ENCODE measurements around the gene KYAT1.
A peak's percentile ranks its signal among the peaks of the same experiment; 100 is the strongest.
"Not testable (repeated sequence)": the region's sequence is repeated elsewhere in the genome, so short reads cannot be mapped to it uniquely, and the experiment has no call there.

Gene KYAT1

DNA sequence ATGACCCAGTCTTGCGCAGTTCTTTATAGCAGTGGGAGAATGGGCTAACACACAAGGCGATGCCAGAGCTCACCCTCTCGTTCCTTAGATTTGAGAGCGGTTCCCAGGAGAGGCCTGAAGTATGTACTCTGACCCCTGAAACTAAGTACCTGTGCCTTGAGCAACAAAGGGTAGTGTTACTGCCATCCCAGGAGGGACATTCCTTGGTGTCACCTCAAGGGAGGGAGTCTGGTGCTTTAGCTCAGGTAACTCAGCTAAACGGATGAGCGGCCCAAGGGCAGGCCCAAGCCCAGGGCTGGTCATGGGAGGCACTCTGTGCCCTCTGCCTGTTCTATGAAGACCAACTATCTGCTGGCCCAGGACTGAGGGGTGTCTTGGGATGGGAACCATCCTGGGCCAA is 20.2 kb downstream of the KYAT1 start:
- TF ChIP-seq JUND (IDR thresholded peaks at IDR 0.05; ENCODE audit: low read depth): no peak
- in situ Hi-C loops (cut with HindIII; ENCODE audit: low pct_unique_long_range_greater_than_20kb, low sequenced_read_pairs): no loop called here
- DNase-seq (ENCODE audit: low read depth in 1 of 2, low spot score in 1 of 2): no peak

DNA sequence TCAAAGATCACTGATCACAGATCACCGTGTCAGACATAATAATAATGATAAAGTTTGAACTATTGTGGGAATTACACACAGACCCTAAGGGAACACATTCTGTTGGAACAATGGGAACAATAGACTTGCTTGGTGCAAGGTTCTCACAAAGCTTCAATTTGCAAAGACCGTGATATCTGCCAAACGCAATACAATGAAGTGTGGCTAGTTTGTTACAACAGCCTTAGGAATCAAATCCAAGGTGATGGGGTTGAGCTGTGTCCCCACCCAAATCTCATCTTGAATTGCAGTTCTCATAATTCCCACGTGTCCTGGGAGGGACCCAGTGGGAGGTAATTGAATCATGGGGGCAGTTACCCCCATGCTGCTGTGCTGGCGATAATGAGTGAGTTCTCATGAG is 20.8 kb downstream of the KYAT1 start:
- in situ Hi-C loops (cut with HindIII; ENCODE audit: low pct_unique_long_range_greater_than_20kb, low sequenced_read_pairs): no loop called here
- no peak for DNase-seq (ENCODE audit: low read depth in 1 of 2, low spot score in 1 of 2)
- no peak for TF ChIP-seq JUND (IDR thresholded peaks at IDR 0.05; ENCODE audit: low read depth)

DNA sequence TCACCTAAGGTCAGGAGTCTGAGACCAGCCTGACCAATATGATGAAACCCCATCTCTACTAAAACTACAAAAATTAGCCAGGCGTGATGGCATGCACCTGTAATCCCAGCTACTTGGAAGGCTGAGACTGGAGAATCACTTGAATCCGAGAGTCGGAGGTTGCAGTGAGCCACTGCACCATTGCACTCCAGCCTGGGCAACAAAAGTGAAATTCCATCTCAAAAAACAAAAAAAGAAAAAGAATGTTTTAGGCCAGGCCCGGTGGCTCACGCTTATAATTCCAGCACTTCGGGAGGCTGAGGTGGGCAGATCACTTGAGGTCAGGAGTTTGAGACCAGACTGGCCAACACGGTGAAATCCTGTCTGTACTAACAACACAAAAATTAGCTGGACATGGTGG is 23.3 kb downstream of the KYAT1 start:
- DNase-seq (ENCODE audit: low read depth in 1 of 2, low spot score in 1 of 2); in situ Hi-C loops (cut with HindIII; ENCODE audit: low pct_unique_long_range_greater_than_20kb, low sequenced_read_pairs): not testable (repeated sequence)

DNA sequence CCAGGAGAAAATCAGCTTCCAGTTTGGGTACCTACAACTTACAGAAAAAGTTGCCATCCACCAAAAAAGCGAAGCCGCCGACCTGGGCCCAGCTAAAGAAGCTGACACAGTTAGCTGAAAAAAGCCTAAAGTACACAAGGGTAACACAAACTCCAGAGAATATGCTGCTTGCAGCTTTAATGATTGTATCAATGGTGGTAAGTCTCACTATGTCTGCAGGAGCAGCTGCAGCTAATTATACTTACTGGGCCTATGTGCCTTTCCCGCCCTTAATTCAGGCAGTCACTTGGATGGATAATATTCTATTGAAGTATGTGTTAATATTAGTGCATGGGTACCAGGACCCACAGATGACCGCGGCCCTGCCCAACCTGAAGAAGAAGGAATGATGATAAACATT is 27.3 kb downstream of the KYAT1 start:
- in situ Hi-C loops (cut with HindIII; ENCODE audit: low pct_unique_long_range_greater_than_20kb, low sequenced_read_pairs); DNase-seq (ENCODE audit: low read depth in 1 of 2, low spot score in 1 of 2): not testable (repeated sequence)

DNA sequence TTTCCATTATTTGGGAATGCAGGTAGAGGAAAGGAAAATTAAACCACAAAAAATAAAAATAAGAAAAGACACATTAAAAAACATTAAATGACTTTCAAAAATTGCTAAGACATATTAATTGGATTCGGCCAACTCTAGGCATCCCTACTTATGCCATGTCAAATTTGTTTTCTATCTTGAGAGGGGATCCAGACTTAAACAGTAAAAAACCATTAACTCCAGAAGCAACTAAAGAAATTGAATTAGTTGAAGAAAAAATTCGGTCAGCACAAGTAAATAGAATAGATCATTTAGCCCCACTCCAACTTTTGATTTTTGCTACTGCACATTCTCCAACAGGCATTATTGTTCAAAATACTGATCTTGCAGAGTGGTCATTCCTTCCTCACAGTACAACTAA is 29.1 kb downstream of the KYAT1 start:
- DNase-seq (ENCODE audit: low read depth in 1 of 2, low spot score in 1 of 2); in situ Hi-C loops (cut with HindIII; ENCODE audit: low pct_unique_long_range_greater_than_20kb, low sequenced_read_pairs): not testable (repeated sequence)

DNA sequence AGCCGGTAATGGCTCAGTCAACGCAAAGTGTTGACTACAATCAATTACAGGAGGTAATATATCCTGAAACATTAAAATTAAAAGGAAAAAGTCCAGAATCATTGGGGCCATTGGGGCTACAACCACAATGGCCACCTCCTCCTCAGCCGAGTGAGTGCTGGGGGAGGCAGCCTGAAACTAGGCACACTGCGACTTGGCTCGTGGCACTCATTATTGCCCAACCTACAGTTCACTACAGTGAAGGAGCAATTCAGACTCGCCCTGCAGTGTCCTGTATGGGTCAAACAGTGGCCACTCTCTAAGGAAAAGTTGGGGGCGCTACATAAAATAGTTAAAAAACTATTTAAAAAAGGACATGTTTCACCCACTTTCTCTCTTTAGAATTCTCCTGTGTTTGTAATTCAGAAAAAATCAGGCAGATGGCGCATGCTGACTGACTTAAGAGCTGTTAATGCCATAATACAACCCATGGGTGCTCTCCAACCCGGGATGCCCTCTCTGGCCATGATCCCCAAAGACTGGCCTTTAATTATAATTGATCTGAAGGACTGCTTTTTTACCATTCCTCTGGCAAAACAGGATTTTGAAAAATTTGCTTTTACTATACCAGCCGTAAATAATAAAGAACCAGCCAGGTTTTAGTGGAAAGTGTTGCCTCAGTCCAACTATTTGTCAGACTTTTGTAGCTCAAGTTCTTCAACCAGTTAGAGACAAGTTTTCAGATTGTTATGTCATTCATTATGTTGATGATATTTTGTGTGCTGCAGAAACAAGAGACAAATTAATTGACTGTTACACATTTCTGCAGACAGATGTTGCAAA is 29.8 kb downstream of the KYAT1 start:
- in situ Hi-C loops (cut with HindIII; ENCODE audit: low pct_unique_long_range_greater_than_20kb, low sequenced_read_pairs): not testable (repeated sequence)
- DNase-seq (ENCODE audit: low read depth in 1 of 2, low spot score in 1 of 2): peak in 1 of 2 experiments; percentile 79

DNA sequence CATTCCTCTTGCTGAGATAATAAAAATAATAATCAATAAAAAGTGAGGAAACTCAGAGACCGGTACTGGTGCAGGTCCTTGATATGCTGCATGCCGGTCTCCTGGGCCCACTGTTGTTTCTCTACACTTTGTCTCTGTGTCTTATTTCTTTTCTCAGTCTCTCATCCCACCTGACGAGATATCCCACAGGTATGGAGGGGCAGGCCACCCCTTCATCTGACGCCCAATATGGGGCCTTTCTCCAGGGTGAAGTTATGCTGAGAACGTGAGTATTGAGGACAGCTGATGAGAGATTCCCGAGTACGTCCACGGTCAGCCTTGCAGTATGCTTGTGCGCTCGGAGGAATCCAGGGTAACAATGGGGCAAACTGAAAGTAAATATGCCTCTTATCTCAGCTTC is 30.7 kb downstream of the KYAT1 start:
- in situ Hi-C loops (cut with HindIII; ENCODE audit: low pct_unique_long_range_greater_than_20kb, low sequenced_read_pairs); DNase-seq (ENCODE audit: low read depth in 1 of 2, low spot score in 1 of 2): not testable (repeated sequence)

DNA sequence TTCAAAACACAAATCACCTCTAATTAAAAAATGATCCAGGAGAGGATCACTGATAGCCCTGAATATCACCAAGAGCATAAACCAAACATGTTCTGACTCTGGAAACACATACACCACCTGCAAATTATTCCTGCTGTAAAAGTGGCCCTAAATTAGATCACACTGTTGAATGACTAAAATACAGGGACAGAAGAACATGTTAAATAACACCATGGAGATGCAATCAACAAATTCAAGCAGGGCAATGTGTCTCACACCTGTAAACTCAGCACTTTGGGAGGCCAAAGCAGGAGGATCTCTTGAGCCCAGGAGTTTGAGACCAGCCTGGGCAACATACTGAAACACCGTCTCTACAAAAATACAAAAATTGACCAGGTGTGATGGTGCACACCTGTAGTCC is 33.9 kb downstream of the KYAT1 start:
- no peak for TF ChIP-seq JUND (IDR thresholded peaks at IDR 0.05; ENCODE audit: low read depth)
- in situ Hi-C loops (cut with HindIII; ENCODE audit: low pct_unique_long_range_greater_than_20kb, low sequenced_read_pairs): no loop called here
- no peak for DNase-seq (ENCODE audit: low read depth in 1 of 2, low spot score in 1 of 2)

DNA sequence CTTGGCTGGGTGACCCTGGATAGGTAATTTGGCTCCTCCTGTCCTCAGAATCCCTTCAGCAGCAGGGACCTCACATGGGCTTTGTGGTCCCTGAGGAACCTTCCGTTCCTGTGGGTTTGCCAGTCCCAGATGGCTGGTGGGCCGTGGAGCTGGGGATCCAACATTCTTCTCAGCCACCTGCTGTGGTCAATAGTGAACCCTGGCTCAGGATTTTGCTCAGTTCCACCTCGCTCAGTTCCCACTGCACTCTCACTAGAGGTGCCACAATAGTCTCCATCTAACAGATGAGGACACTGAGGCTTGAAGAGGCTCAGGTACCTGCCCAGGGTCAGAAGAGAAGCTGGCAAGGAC is 35.1 kb downstream of the KYAT1 start:
- no peak for DNase-seq (ENCODE audit: low read depth in 1 of 2, low spot score in 1 of 2)
- in situ Hi-C loops (cut with HindIII; ENCODE audit: low pct_unique_long_range_greater_than_20kb, low sequenced_read_pairs): no loop called here
- no peak for TF ChIP-seq JUND (IDR thresholded peaks at IDR 0.05; ENCODE audit: low read depth)

DNA sequence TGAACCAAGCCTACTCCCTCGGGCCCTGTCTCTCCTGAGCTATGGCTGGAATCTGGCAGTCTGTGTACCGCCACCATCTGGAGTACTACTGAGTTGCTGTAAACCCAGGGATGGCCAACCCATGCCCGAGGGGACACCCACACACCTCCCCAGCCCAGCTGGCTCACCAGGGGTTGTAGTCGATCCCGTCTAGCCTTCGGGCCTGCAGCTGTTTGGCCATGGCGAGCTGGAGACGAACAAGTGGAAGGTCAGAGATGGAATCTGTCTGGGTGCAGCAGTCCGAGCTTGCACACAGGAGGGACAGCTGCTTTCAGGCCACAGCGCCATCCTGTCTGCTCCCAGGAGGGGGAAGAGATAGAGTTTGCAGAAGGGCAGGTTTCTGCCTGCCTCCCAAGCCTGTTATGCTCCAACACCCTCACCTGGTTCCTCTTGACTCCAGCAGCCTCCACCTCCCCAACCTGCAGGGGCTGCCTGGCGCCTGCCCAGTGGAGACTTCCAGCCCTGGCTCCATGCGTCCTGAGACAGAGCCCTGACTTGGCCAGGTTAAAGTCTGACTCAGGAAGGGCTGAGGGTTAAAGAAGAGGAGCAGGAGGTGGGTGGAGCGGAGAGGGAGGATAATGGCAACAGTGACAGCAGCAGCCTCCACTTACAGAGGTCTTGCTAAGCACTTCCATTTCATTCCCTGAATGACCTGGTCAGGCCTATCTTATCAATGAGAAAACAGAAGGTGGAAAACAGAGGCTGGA is 36.4 kb downstream of the KYAT1 start:
- peak; percentile 76 to 88 for DNase-seq (ENCODE audit: low read depth in 1 of 2, low spot score in 1 of 2)
- TF ChIP-seq JUND (IDR thresholded peaks at IDR 0.05; ENCODE audit: low read depth): no peak
- in situ Hi-C loops (cut with HindIII; ENCODE audit: low pct_unique_long_range_greater_than_20kb, low sequenced_read_pairs): no loop called here

DNA sequence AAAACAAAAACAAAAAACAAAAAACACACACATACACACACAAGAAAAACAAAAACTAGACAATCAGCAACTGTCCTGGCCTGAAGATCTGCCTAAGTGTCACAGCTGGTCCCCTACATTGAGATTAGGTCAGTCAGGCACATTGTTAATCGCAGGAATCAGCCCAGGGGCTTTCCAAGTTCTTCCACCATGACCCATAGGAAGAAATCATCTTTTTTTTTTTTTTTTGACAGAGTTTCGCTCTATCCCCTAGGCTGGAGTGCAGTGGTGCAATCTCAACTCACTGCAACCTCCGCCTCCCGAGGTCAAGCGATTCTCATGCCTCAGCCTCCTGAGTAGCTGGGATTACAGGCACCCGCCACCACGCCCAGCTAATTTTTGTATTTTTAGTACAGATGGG is 38.6 kb downstream of the KYAT1 start:
- in situ Hi-C loops (cut with HindIII; ENCODE audit: low pct_unique_long_range_greater_than_20kb, low sequenced_read_pairs); DNase-seq (ENCODE audit: low read depth in 1 of 2, low spot score in 1 of 2): not testable (repeated sequence)

DNA sequence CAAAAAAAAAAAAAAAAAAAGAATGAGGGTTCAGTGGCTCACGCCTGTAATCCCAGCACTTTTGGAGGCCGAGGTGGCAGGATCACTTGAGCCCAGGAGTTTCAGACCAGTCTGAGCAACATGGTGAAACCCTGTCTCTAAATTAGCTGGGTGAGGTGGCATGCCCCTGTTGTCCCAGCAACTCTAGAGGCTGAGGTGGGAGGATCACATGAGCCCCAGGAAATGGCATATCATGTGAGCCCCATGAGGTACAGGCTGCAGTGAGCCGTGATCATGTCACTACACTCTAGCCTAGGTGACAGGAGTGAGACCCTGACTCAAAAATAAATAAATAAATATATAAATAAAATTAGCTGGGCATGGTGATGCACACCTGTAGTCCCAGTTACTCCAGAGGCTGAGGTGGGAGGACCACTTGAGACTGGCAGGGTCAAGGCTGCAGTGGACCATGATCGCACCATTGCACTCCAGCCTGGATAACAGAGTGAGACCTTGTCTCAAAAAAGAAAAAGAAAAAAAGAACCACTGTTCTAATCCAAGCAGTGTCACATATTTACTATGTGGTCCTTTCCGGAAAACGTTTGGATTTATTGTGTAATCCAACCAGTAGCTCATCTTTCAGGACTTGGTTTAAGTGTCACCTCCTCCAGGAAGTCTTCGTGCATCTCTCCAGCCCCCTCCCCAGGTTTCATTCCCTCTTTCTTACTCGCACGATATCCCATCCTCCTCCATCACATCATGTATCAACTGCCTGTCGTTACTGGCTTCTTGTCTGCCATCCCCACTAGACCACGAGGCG is 39.9 kb downstream of the KYAT1 start:
- no peak for DNase-seq (ENCODE audit: low read depth in 1 of 2, low spot score in 1 of 2)
- no peak for TF ChIP-seq JUND (IDR thresholded peaks at IDR 0.05; ENCODE audit: low read depth)
- in situ Hi-C loops (cut with HindIII; ENCODE audit: low pct_unique_long_range_greater_than_20kb, low sequenced_read_pairs): no loop called here

DNA sequence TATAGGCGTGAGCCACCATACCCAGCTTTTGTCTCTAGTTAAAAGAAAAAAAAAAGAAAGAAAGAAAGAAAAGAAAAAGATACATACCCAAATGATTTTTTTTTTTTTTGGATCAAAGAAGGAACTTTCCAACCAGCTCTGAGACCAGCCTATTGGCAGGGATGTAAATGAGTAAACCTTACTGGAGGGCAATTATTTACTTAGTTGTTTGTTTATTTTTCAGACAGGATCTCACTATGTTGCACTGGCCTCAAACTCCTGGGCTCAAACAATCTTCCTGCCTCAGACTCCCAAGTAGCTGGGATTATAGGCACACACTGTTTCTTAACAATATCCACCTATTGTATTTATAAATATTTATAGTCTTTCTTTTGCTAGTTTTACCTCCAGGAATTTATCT is 41.2 kb downstream of the KYAT1 start:
- TF ChIP-seq JUND (IDR thresholded peaks at IDR 0.05; ENCODE audit: low read depth): no peak

More for the DNA sequence above, 41.2 kb downstream of the KYAT1 start:
- peak in 1 of 2 experiments; percentile 44 for DNase-seq (ENCODE audit: low read depth in 1 of 2, low spot score in 1 of 2)
- in situ Hi-C loops (cut with HindIII; ENCODE audit: low pct_unique_long_range_greater_than_20kb, low sequenced_read_pairs): no loop called here
